Fibroblast of the conjunctiva (primary cell): ENCODE results near the gene KRTAP3-3.
A peak's percentile ranks its signal among the peaks of the same experiment; 100 is the strongest.

ENCODE experiments used
- DNase-seq: peaks from one replicate; pipeline ENCODE4 v3.0.0-alpha.2; 2010; ENCODE audit warnings: low read depth

The KRTAP3-3 gene

GRCh38 chr17:40958086-40958953 lies 35.6 kb downstream of the KRTAP3-3 start:
- DNase-seq, result no peak

- no peak for DNase-seq
Measured at GRCh38 chr17:40956401-40957254, 37.3 kb downstream of the KRTAP3-3 start.

DNA sequence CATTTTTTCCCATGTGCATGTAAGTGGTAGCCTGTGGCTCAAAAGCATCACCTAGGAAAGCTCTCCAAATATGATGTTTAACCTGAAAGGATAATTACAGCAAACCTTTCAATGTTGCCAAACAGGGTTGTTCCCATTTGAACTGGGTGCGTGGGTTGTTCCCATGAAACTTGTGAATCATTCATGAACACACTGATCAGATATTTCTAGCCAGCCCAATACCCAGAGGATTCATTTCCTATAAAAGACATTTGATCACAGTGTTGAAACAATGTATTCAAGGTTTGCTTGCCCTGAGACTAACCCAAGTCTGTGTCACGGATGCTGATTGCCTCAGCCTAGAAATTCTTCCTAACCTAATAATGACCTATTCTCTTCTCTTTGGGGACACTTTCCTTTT lies 40.1 kb downstream of the KRTAP3-3 start:
- no peak for DNase-seq

DNA sequence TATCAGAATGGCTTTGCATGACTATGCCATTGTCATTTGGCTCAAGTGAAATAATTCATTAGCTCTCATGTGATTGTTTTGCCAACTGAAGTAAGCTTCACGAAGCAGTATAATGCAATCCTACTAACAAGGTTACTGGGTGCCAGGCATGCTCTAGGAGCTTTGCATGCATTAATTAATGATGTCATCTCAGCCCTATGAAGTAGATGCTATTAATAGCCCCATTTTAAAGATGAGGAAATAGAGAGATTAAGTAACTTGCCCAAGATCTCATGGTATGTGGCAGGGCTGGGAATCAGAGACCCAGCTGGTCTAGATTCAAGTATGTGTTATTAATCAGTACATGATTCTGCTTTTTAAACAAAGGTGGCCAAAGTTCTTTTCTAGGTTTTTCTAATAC lies 41.3 kb downstream of the KRTAP3-3 start:
- DNase-seq, result peak; percentile 43

GRCh38 chr17:40952154-40952553 lies 41.8 kb downstream of the KRTAP3-3 start:
- DNase-seq, result no peak

- no peak for DNase-seq
Measured at GRCh38 chr17:40951011-40951622, 42.8 kb downstream of the KRTAP3-3 start.

DNA sequence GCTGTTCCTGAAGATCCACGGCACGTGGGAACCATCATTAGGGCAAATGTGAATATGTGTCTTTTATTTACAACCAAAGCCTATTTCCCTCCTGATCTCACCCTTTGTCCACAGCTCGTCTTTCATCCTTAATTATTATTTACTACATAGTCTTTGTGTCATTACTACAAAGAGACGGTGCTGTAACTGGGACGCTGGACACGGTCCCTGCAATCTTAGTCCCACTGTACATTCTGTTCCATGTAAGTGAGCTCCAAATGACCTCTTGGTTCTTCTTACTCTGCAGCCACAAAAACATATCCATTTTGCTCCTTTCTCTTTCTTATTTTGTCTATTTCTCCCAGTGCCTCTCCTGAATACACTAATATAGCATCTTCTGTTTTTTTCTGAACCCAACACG lies 43.8 kb downstream of the KRTAP3-3 start:
- DNase-seq, result no peak

- DNase-seq, result no peak
Measured at GRCh38 chr17:40949418-40949817, 44.5 kb downstream of the KRTAP3-3 start.

DNA sequence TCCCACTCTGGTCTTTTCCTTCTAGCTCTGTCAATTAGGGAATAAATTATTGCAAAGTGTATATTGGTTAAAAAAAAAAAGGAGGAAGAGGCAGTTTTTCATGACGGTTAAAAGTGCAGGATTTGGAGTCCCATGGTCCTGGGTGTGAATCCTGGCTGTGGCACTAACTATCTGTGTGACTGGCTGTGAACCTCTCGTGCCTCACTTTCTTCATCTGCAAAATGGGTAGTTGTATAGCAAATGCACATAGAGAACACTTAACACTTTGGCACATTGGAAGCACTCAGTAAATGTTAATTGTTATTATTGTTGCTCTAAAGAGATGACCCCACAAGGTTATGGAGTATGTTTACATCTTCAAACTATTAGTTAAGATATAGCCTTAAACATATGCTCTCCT lies 46.0 kb downstream of the KRTAP3-3 start:
- no peak for DNase-seq

- no peak for DNase-seq
Measured at GRCh38 chr17:40945414-40945813, 48.5 kb downstream of the KRTAP3-3 start.

- no peak for DNase-seq
Measured at GRCh38 chr17:40944531-40944930, 49.4 kb downstream of the KRTAP3-3 start.
